Skeletal muscle tissue (tissue), 4 donors: Measurements from ENCODE around the gene KLHL3. TPM values are rescaled to one million over a fixed set of nuclear protein-coding genes. Genes with fewer than 3 reads are reported as not detected.

Experiments used
- H3K27ac ChIP-seq: one replicate; pipeline ENCODE4 v1.7.0; 2013; ENCODE audit warnings: mild to moderate bottlenecking, low read depth, low read length, inconsistent platforms
- H3K27me3 ChIP-seq, 3 donors: one replicate each; pipeline ENCODE4 v1.7.0; 2013; ENCODE audit warnings: low read length in 3 of 3; ENCODE audit not compliant: control insufficient read depth in 3 of 3, insufficient read depth in 3 of 3
- H3K36me3 ChIP-seq, 3 donors: one replicate each; pipeline ENCODE4 v1.7.0; 2013; ENCODE audit warnings: low read length in 3 of 3; ENCODE audit not compliant: control insufficient read depth in 3 of 3, insufficient read depth in 3 of 3
- H3K4me1 ChIP-seq, 3 donors: one replicate each; pipeline ENCODE4 v1.7.0; 2013; ENCODE audit warnings: low read length in 3 of 3, mild to moderate bottlenecking in 3 of 3; ENCODE audit not compliant: control insufficient read depth in 3 of 3, insufficient read depth in 3 of 3
- H3K4me3 ChIP-seq, 3 donors: one replicate each; pipeline ENCODE4 v1.7.0; 2013; ENCODE audit warnings: low read length in 3 of 3
- H3K9ac ChIP-seq, 3 donors: one replicate each; pipeline ENCODE4 v1.7.0; 2013; ENCODE audit warnings: low read length in 3 of 3, mild to moderate bottlenecking in 3 of 3, moderate library complexity in 2 of 3, low read depth in 1 of 3
- H3K9me3 ChIP-seq, 3 donors: one replicate each; pipeline ENCODE4 v1.7.0; 2013; ENCODE audit warnings: low read length in 3 of 3; ENCODE audit not compliant: control insufficient read depth in 3 of 3
- total RNA-seq: library from RNA; depleted of rRNA; stranded (reverse); fragments of >200 nt; gene quantifications from one replicate; pipeline ENCODE4 v1.2.3, GENCODE V29; 2014
- donor health status: Osteomylitis.

KLHL3 gene
- total RNA-seq, 1 donor from 2014 or later = 4.2 TPM

DNA sequence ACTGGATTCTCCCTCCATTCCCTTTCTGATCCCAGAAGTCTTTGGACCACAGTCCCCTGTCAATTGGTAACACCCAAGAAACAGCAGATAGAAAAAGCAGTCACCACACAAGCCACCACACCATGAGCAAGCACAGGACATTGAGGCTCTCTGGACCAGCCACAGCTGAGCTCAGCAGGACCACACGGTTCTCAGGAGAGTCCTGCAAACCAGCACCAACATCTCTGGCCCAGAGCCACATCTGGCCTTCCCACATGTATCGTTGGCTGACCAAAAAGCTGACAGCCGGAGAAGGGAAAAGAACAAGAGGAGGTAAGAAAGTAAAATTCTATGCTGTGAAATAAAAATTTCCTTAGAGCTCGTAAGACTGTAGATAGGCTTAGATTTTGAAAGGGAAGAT, 56.7 kb downstream of the KLHL3 start:
- Histone ChIP-seq H3K27me3 (no peaks in the 10 kb centered on the region), H3K27ac (no peak overlapping the region), H3K4me1 (no peaks in the 10 kb centered on the region), H3K36me3 (no peaks in the 10 kb centered on the region), H3K9me3 (no peaks in the 10 kb centered on the region), H3K9ac (no peak overlapping the region), H3K4me3 (no peak overlapping the region)

DNA sequence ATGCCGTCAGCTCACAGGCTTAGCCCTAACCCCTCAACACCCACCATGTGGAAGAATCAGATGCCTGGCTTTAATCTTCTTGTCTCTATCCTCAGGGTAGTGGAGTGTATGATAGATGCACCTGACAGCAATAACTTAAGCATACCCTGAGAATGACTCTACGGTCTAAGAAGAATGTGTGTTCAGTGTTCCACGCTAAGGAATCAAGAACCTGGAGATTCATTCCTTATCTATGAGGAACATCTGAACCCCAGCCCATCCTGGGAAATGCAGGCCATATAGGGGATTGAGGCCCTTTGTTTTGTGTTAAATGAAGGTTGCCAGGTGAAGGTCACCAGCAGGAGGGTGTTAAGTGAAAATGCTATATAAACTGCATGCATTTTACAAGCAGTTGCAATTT, 63.0 kb downstream of the KLHL3 start:
- Histone ChIP-seq H3K27ac (no peak overlapping the region), H3K4me3 (no peak overlapping the region), H3K4me1 (peaks cover 0 to 3% (median 0%) of the 10 kb centered on the region in 3 donors), H3K9me3 (no peaks in the 10 kb centered on the region), H3K36me3 (no peaks in the 10 kb centered on the region), H3K27me3 (no peaks in the 10 kb centered on the region), H3K9ac (no peak overlapping the region)

DNA sequence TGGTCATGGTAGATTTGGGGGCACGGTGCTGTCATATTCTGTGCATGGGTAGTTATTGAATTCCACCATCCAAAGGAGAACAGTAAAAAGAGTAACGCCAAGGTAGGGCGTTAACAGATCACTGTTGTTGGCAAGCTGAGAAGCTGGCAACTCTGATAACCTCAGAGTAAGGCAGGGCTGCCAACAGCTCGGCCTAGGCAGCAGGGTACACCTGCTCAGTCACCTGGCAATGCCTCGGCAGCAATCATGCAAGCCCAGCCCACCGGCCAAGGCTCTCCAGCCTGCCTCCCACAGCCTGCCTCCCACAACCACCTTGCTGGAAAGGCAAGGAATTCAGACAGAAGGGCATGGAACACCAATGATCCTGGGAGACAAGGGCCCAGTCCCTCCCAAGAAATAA, 63.9 kb downstream of the KLHL3 start:
- H3K4me1 ChIP-seq = peaks cover 0 to 3% (median under 1%) of the 10 kb centered on the region in 3 donors
- no peaks in the 10 kb centered on the region for H3K9me3 ChIP-seq
- H3K27me3 ChIP-seq = no peaks in the 10 kb centered on the region
- no peak overlapping the region for H3K27ac ChIP-seq
- no peak overlapping the region for H3K9ac ChIP-seq
- no peaks in the 10 kb centered on the region for H3K36me3 ChIP-seq
- no peak overlapping the region for H3K4me3 ChIP-seq

DNA sequence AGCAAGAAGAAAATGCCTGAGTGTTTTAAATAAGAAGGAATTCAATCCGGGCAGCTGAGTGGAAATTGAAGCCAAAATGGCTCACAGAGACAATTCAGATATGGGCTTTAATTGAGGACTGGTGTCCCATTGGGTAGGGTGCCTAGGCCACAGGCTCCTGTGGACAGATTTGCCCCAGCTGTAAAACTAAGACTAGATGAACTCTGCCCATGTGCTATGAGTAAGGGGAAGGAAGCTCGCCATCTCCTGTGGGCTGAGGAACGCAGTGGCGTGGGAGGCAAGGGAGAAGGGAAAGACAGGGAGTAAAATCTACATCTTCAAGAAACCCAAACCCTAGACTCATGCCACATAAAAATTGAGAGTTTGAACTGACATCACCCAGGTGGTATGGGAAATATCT, 66.1 kb downstream of the KLHL3 start:
- Histone ChIP-seq H3K27ac (no peak overlapping the region), H3K4me3 (no peak overlapping the region), H3K9ac (no peak overlapping the region), H3K9me3 (no peaks in the 10 kb centered on the region), H3K36me3 (no peaks in the 10 kb centered on the region), H3K4me1 (peaks cover 0 to 9% (median 4%) of the 10 kb centered on the region in 3 donors), H3K27me3 (no peaks in the 10 kb centered on the region)

DNA sequence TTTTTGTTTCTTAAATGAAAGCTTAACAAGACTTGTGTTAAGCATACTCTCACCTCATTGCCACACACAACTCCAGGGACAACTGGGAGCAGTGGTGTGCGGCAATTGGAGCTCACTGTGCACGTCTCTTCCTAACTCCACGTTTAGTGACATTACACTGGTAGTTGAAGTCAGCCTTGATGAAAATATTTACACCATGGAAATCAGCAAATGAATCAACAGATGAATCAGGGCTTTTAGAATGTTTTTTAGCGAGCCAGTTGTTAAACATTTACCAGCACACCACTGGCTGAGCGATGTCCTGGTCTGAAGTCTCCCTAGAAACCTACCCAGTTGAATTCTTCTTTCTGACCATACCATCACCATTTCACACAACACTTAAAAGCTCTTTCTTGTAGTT, 67.3 kb downstream of the KLHL3 start:
- Histone ChIP-seq H3K27ac (no peak overlapping the region), H3K4me1 (peaks cover 0 to 9% (median 4%) of the 10 kb centered on the region in 3 donors), H3K36me3 (no peaks in the 10 kb centered on the region), H3K9ac (no peak overlapping the region), H3K9me3 (no peaks in the 10 kb centered on the region), H3K4me3 (no peak overlapping the region), H3K27me3 (no peaks in the 10 kb centered on the region)

DNA sequence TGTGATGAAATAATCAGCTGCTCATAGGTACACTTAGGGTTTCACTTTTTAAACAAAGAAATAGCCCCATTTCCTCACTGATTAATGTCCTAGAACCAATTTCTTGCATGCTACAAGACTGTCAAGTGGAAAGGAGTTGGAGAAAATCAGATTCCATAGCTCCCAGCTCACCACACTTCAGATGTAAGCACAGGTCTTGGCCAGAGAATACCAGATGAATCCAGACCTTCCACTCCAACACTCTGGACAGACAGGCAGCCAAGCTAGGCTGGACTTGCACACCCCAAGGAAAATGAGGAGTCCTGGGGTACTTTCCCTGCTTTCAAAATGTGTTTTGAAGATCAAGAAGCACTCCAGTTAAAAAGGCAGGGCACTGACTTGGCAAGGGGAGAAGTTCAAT, 68.5 kb downstream of the KLHL3 start:
- Histone ChIP-seq H3K4me3 (no peak overlapping the region), H3K27me3 (no peaks in the 10 kb centered on the region), H3K27ac (no peak overlapping the region), H3K9ac (no peak overlapping the region), H3K4me1 (peaks cover 0 to 9% (median 4%) of the 10 kb centered on the region in 3 donors), H3K36me3 (no peaks in the 10 kb centered on the region), H3K9me3 (no peaks in the 10 kb centered on the region)

DNA sequence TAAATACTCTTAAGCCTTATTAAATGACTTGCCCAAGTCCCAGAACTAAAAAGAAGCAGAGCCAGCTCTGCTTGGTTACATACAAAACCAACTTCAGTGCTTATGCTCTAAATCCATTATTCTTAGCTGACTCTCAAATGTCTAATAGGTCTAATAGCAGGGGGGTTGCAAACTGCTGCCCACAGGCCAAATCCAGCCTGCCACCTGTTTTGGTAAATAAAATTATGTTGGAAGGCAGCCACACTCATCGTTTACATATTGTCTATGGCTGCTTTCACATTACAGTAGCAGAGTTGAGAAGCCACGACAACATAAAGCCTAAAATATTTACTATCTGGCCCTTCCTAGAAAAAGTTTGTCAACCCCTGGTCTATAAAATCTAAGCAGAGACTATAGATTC, 69.0 kb downstream of the KLHL3 start:
- H3K27me3 ChIP-seq = no peaks in the 10 kb centered on the region
- H3K27ac ChIP-seq = peak overlapping the region; percentile 19
- H3K9me3 ChIP-seq = no peaks in the 10 kb centered on the region
- H3K4me1 ChIP-seq = peaks cover 0 to 6% (median 4%) of the 10 kb centered on the region in 3 donors
- H3K36me3 ChIP-seq = no peaks in the 10 kb centered on the region
- H3K9ac ChIP-seq = no peak overlapping the region
- no peak overlapping the region for H3K4me3 ChIP-seq

DNA sequence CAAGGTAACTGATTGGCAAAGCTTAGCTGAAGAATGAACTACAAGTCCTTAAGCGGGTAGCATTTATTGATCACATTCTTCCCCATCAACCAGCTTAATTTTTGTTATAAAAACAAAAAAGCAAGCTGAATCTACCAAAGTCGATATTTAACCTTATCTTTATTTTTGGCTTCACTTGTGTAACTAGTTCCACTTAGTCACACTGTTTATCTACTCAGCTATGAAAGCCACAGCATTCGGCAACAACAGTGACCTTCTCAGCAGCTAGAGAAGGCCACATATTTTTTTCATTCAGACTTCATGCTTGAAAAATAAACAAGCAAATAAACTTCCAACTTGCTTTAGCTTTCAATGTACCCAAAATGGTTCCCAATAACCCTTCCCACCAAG, 69.4 kb downstream of the KLHL3 start:
- no peaks in the 10 kb centered on the region for H3K27me3 ChIP-seq
- H3K9me3 ChIP-seq = no peaks in the 10 kb centered on the region
- peaks cover 0 to 6% (median 4%) of the 10 kb centered on the region in 3 donors for H3K4me1 ChIP-seq
- H3K27ac ChIP-seq = peak overlapping the region; percentile 19
- H3K9ac ChIP-seq = no peak overlapping the region
- H3K36me3 ChIP-seq = no peaks in the 10 kb centered on the region
- H3K4me3 ChIP-seq = no peak overlapping the region

DNA sequence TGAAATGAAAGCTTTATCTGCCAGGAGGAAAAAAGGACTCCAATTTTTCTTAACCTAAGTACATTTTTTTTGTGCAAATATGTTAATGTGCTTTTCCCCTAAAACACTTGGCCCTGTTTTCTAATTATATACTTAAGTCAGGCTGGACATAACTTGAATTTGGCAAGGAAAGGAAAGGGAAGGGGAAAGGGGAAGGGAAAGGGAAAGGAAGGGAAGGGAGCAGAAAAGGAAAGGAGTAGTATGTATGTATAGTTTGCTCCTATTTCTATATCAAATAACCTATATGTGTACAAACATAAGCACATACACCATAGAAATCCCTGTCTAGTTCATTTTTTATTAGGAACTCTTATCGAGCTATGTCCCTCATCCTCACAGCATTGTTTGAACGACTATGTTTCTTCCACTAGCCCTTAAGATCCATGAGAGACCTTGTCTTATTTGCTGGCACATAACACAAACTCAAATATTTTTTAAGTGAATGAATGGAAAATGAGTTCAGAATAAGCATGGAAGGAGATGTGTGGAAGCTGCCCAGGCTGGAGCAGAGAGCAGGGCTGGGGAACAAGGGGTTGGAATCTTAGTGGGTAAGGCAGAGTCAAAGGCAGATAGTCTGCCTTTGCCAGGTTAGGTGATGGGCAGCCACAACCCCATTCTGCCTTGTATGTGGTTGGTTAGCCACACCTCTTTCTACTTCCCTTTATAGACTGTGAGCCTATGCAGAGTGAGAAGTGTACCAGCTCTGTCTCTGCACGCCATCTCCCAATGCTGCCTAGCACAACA, 70.0 kb downstream of the KLHL3 start:
- no peaks in the 10 kb centered on the region for H3K36me3 ChIP-seq
- H3K9me3 ChIP-seq = no peaks in the 10 kb centered on the region
- H3K4me3 ChIP-seq = no peak overlapping the region
- H3K27ac ChIP-seq = peak overlapping the region; percentile 19
- H3K27me3 ChIP-seq = no peaks in the 10 kb centered on the region
- H3K4me1 ChIP-seq = peaks cover 0 to 6% (median 4%) of the 10 kb centered on the region in 3 donors
- no peak overlapping the region for H3K9ac ChIP-seq

DNA sequence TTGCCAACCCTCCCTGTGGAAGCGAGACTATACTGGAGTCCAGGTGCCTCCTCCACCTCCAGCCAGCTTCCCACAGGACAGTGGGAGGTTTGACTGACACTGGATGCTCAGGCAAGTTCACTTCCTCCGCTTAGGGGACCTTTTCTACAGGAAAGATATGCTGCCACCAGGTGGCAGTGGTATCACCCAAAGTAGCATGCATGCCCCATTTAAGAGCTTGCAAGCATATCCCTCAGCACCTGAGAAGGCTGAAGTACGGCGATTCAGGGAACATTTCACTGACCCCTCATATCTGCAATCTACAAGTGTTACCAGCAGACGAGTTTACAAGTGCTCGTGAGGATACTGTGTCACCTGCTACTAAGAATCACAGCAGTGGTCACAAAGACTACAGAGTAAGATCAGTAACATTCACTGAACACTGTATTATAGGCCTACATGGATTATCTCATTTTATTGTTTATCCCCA, 75.5 kb downstream of the KLHL3 start:
- Histone ChIP-seq H3K9me3 (no peaks in the 10 kb centered on the region), H3K27me3 (no peaks in the 10 kb centered on the region), H3K4me1 (no peaks in the 10 kb centered on the region), H3K4me3 (no peak overlapping the region), H3K9ac (peak overlapping the region in 1 of 3 donors; percentile 13), H3K36me3 (peaks cover 2 to 7% (median 4%) of the 10 kb centered on the region in 3 donors), H3K27ac (no peak overlapping the region)
